ENCODE measurements around the gene GANAB.
"Not testable (repeated sequence)": the region's sequence is repeated elsewhere in the genome, so short reads cannot be mapped to it uniquely, and the experiment has no call there.

Gene GANAB

DNA sequence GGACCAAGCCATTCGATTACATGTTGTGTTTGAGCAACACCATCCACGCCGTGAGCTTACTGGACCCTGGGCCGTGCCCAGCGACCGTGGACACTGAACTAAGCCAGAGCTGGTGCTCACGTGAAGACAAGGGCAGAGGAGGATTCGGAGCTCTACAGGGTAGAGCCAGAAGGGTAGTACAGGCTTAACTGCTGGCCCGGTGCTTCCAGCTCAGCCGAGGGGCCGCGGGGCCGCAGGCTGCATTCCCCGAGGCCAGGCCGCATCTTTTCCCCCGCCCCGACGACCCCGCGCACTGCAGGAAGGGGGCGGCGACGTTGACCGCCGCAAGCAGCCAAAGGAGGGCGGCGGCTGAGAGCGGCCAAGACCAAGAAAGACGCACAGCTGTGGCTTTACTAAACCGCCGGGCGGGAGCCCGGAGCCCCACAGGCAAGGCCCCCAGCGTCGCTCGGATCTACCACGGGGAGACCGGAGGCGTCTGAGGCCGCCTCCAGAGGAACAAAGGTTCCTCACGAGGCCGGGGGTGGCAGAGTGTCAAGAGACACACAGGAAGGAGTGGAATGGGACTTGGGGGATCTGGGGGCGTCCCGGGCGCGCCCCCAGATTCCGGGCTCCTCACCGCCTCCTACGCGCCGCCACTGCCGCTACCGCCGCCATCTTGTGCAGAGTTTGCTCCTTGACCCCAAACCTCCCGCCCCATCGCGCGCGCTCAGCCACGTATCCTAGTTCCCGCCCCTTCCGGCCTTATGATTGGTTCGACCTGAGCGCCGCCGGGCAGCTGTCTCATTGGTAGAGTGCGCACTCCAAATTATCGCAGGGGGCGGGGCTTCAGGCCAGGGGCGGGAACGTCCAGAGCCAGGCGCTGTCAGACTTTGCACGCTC is at the start of gene GANAB:
TSS of gene GANAB (minus strand) at position 668 of the 879 bp plus-strand sequence. CDS start at position 654, 14 bp downstream.
- DNase-seq: peak; percentile 99

DNA sequence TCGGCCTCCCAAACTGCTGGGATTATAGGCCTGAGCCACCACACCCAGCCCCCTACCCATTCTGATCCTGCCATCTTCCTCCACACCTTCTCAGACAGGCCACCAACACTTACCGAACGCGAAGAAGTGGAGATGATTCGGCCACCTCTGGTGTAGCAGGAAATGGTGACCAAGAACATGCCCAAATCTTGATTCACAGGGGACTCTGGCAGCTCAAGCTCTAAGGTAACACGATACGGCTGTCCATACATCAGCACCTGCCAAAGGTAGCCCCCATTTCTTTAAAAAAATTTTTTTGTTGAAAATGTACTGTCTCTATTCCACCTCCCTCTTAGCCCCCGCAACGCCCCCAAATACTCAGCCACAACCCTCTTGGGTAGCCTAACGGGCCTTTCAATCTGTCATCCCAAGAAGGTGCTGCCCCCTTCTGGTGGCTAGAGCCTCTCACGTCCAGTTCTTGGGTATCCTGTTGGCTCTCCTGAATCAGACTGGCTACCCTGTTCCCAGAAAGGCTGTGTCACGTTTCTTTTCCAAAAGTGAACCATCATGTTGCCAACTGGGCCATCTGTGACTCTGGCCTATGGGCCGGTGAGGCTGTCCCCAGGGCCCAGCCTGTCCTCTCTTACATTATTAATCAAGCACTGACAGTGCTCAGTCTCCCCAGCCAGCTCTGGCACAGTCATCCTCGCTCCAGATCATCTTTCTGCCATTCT is 48.2 kb upstream of the GANAB start:
- peak; percentile 77 for DNase-seq

DNA sequence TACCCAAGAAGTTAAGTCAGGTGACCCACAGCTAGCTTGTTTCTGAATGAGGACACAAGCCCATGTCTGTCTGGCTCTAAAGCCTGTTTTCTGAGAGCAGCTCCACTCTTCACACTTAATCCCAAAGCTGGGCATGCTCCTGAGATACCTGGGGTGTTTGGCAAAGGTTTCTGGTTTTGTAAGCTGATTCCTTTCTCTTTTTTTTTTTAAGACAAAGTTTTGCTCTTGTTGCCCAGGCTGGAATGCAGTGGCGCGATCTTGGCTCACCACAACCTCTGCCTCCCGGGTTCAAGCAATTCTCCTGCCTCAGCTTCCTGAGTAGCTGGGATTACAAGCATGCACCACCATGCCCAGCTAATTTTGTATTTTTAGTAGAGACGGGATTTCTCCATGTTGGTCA is 47.2 kb upstream of the GANAB start:
- not testable (repeated sequence) for DNase-seq

DNA sequence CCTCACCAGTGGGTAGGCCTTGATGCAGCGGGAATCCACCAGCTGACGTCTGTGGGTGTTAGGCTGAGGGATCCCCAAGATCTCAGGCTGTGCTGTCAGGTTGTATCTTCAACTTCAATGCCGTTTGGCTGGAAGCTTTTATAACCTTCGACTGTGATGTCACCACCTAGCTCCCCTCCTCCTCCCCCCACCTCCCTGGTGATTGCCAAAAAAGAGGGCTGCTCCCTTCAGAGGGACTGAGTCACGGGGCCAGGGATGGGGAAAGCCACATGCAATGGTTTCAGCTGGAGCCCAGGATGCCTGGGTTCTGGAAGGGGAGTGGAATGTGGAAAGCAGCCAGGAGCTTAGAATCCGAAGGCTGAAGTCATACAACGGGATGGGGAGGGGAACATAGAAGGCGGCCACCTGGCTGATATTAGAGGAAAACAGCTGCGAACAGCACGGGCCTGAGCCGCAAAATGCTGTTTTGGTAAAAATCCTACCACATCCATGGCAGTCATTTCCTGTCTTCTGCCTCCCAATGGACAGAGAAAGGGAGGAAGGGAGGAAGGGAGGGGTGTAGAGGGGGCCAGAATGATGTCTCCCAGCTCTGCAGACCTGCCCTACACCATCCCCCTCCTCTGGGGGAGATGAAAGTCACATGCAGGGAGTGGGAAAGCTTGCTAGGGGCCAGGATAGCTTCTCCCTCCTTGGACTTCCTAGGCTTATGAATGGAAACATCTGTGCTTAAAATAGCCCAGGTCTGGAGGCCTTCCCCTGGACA is 43.2 kb upstream of the GANAB start, which contains the start of gene LRRN4CL:
TSS of gene LRRN4CL (minus strand) at position 110 of the 763 bp plus-strand sequence. CDS start 1,022 bp downstream, outside the sequence.
- peak; percentile 93 for DNase-seq

DNA sequence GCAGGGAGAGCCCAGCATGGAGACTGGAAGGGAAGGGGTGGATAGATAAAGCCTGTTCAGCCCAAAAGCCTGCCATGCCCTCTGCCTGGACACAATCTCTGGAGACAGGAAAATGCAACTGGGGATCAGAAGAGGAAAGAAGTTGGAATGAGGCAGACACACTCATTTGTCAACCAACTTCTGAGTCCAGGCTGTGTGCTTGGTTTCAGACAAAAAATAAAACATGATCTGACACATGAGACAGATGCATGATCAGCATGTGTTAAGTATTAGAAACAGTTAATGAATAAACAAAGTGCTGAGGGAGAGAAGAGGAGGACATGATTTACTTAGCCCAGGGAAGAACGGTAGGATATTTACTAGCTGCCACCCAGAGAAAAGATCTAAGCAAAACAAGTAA is 42.1 kb upstream of the GANAB start:
- no peak for DNase-seq

DNA sequence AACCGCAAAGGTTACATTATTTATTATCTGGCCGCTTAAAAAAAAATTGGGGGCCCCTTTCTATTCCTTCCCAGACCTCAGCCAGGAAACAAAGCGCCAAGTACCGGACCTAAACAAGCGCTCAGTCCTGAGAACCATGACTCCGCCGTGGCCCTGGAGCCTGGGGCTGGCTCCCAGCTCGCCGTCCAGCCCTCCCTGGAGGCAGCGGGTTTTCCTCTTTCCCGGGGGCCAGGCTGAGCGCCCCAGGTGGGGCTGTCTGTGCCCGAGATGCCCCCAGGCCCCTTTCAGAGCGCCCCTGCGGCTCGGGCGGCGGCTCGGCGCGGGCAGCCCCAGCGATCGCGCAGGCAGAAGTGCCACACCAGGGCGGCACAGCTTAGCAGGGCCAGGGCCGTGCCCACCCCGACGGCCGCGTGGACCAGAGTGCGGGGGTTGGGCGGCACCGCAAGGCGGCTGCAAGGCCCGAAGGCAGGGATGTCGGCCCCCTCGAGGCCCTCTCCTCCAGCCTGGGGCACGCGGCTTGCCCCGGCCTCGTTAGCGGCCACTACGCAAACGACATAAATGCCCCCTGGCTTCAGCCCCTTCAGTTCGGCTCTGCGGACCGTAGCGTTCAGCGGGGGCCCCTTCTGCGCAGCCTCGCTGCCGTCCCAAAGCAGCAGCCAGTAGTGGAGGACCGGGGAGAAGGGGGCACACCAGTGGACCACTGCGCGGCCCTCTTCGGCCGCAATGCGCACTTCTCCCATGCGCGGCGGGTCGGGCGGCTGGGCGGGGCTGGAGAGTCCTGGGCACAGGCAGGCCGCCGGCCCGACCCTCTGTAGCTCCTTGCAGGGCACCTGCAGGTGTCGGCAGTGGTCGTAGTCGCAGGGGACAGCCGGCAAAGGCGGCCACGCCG is 41.3 kb upstream of the GANAB start:
- DNase-seq: no peak

DNA sequence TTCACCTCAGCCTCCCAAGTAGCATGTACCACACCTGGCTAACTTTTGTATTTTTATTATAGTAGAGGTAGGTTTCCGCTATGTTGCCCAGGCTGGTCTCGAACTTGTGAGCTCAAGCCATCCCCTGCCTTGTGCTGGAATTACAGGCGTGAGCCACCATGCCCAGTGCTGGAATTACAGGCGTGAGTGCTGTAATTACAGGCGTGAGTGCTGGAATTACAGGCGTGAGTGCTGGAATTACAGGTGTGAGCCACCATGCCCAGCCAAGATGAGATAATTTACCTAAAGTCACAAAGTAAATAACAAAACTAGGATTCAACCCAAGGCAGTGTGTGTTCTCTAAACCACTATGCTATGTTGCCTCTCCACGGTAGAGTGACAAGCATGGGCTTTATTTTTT is 36.1 kb upstream of the GANAB start:
- no peak for DNase-seq

DNA sequence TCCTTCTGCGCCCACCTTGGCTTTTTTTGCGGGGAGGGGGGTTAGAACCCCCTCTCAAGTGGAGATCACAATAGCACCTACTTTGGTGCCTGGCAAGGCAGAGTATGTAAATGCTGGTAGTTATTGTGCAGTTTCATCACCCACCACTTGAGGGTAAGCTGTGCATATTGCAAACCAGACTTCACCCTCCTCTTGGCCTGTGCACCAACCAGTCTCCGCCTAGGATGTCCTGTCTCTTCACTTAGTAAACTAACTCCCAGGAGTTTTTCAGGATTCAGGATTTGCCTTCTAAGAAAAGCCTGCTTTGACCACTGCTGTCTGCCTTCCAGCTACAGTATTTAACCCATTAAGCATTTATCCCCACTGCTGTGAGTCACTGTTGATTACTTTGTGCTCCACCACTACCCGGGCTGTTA is 34.4 kb upstream of the GANAB start:
- peak; percentile 77 for DNase-seq

DNA sequence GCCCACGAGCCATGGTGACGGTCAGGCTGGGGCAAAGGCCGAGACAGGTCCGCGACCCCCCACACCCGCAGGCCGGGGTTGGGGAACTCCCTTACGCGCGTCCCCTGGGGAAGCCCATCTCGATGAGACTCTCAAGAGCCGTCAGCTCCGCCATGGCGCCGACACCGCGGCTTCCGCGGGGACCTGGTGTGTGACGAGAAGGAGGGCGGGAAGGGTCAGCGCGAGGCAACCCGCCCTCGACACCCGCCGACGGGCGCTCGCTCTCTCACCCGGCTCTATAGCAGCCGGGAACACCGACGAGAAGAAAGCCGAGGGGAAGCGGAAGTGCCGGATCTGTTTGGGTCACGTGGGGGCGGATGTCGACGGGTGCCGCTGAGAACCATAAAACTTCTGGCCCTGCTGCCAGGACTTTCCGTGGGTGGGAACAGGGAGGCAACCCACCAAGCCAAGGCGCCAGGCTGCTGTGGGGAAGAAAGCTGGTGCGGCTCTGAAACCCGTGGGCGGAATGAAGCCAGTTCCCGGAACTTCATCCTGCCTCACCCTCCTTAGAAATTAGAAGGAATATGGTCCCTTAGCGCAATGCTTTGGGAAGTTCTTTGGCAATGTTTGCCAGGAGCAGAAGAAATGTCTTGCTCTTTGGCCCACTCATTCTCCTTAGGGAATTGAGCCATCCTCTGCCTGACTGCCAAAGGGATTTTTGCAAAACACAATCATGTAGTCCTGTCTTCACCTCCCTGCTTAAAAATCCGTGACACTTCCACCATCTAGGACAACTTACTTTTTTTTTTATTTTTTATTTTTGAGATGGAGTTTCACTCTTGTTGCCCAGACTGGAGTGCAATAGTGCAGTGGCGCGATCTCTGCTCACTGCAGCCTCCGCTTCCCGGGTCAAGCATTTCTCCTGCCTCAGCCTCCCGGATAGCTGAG is 32.6 kb upstream of the GANAB start, which contains the start of gene UBXN1:
TSS of gene UBXN1 (minus strand) at position 304 of the 927 bp plus-strand sequence. CDS start at position 154, 150 bp downstream.
- peak; percentile 90 for DNase-seq

DNA sequence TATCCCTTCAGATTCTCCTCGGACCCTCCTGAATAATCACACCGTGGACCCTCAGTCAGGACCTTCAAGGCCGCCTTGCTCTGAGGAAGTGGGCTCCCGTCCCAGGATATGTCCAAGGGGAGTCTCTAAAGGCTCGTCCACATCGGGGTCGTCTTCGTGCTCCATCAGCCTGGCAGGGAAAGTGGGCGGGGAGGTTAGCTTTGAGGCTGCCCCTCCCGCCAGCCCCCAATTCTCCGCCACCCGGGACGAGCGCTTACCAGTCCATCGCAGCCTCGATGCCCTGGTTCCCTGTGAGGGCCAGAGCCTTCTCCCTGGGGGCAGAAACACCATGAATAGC is 32.0 kb upstream of the GANAB start:
- DNase-seq: no peak

DNA sequence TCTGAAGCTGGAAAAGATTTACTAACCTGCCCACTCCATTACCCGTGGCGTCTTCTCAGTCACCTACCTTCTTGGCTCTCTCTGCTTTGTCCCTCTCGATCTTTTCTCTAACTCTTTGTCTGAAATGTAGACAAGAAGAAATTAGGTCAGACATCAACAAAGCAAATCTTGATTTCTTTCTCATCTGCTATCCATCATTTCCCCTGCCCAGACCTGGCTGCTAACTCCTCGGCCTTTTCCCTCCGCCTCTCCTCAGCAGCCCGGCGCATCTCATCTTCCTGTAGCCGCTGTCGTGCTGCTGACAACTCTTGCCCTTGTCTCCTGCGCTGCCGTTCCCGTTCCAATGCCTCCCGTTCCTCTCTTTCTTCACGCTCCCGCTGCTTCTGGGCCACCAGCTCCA is 31.3 kb upstream of the GANAB start:
- no peak for DNase-seq

DNA sequence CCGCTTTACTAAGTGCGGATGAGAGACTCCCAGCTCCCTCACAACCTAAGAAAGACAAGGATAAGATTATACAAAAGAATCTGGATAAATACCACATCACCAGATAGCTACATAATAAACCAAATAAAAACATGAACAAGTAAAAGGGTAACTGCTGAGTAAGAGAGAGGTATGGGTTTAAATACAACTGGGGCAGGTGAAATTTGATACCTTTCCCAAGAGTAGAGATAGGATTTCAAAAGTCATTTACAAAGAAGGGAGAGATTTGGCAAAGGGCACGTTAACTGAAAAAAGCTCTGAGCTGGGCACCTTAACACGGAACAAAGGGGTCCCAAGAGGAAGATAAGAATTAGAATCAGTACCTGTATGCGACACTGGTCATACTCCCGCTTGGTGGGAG is 30.7 kb upstream of the GANAB start:
- no peak for DNase-seq

DNA sequence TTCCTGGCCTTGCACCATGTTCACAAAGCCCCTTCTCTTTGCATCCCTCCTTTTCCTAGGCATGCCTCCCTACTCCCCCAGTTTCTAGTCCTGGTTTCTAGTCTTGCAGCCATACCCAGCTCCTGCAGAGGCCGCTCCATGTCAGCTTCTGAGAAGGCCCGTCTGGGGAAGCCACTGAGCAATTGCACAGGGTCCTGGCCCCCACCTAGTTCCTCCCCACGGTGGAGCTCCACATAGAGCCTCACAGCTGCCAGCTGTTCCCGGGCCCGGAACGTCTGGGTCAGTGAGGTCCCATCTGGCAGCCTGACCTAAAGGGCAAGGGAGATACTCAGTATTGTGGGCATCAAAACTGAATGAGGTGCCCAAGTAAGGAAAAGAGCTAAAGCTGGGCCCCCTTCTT is 30.3 kb upstream of the GANAB start:
- no peak for DNase-seq

DNA sequence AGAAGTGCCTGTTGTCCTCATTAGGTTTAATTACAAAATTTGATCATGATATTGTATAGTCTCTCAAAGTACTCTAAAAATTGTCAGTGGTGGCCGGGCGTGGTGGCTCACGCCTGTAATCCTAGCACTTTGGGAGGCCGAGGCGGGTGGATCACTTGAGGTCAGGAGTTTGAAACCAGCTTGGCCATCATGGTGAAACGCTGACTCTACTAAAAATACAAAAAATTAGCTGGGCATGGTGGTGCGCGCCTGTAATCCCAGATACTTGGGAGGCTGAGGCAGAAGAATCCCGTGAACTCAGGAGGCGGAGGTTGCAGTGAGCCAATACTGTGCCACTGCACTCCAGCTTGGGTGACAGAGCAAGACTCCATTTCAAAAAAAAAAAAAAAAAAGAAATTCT is 29.0 kb upstream of the GANAB start:
- DNase-seq: not testable (repeated sequence)

DNA sequence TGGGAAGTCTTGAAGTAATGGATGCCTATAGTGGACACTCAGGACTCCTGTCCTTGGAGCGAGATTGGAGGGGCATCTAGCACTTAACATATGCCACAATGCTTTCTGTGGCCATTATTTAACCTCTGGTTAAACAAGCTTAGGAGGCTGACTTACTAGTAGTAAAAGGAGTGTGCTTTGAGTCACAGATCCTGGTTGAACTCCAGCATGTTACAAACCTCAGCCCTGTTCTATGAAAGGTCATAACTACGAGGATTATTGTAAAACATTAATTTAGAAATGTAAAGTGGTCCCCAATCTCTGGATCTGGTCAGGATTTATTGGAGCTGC is 26.7 kb upstream of the GANAB start:
- no peak for DNase-seq

DNA sequence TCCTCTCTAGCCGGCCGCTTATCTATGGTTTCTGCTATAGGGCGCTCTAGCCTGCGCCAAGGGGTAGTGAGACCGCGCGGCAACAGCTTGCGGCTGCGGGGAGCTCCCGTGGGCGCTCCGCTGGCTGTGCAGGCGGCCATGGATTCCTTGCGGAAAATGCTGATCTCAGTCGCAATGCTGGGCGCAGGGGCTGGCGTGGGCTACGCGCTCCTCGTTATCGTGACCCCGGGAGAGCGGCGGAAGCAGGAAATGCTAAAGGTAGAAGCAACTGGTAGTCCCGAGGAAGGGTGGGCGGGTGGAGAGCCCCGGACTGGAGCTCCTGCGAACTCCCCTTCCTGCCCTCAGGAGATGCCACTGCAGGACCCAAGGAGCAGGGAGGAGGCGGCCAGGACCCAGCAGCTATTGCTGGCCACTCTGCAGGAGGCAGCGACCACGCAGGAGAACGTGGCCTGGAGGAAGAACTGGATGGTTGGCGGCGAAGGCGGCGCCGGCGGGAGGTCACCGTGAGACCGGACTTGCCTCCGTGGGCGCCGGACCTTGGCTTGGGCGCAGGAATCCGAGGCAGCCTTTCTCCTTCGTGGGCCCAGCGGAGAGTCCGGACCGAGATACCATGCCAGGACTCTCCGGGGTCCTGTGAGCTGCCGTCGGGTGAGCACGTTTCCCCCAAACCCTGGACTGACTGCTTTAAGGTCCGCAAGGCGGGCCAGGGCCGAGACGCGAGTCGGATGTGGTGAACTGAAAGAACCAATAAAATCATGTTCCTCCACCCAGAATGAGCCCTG is 25.4 kb upstream of the GANAB start, which contains the start of the genes LBHD1 and UQCC3:
TSS of gene LBHD1 (minus strand) at position 660 of the 782 bp plus-strand sequence. CDS start 2,236 bp downstream, outside the sequence.
TSS of gene UQCC3 (plus strand) at position 66 of the 782 bp plus-strand sequence. CDS start at position 139, 73 bp downstream.
- peak; percentile 85 for DNase-seq

DNA sequence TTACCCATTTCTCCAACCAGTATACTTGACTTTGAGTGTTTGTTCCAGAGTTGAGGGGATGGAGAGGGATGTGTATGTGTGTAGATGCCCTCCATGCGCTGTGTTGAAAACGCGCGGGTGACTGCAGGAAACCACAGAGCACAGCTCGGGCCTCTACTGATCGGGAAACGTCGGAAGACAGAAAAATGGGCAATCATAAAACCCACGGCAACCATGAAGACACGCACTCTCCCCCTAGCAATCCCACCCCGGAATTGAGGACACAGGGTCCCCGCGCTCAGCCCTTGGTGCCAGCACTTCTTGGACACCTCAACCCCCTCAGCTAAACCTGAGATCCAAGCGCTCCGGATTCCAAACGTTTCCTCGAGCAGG is 24.8 kb upstream of the GANAB start:
- DNase-seq: no peak

DNA sequence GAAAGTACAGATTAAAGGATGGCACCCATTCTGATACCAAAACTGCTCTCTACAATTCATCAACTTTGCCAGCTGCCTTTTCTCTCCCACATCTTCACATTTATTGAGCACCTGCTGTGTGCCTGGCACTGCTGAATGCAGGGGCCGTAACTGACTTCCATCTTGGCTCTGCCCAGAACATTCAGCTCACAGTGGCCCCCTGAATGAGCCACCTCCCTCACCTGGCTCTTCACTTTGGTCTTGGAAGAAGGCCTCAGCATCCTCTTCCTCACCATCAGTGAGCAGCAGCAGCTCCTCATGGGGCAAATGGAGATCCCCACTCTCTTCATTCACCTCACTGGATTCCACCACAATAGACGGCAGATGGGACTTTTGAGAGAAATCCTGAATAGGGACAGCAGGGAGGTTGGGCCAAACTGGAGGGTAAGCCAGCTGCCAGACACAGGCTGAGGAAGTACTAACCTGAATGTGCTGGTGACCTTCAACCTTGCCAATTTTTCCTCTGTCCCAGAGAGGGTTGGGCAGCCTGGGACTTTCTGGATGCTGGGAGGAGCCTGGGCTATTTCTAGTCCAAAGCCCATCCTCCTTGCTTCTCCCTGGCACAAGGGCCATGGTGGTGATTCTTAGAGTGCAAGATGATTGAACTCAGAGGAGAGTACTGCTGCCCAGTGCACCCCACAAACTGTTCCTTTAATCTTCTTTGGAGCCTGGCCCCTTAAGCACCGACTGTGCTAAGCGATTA is 23.2 kb upstream of the GANAB start:
- no peak for DNase-seq

DNA sequence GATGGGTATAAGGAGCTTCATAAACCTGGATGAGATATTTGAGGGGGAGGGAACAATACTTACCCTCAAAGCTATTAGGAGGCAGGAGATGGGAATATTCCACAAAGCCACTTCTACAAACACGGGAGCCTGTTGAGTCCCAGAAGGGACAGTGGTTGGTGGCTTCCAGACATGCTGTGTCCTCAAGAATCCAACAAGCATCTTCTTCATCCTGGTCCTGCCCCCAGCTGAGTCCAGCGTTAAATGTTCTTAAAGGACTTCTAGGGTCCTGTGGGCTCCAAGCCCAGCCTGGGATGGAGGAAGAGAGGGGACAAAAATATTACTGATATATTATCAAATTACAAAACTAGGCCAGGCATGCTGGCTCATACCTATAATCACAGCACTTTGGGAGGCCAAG is 21.0 kb upstream of the GANAB start:
- DNase-seq: no peak

Data from EL (cell line).